CD4-positive, alpha-beta T cell treated with Interleukin-1 beta for 1 hour (primary cell): Measurements from ENCODE around the gene TNS1.
"Not testable (repeated sequence)": the region's sequence is repeated elsewhere in the genome, so short reads cannot be mapped to it uniquely, and the experiment has no call there.

Source experiments
- DNase-seq, 2 donors: peaks; one replicate each; pipeline ENCODE4 v3.0.0-alpha.2; 2020 to 2022

Gene TNS1

GRCh38 chr2:217825469-217826235, 177.1 kb downstream of the TNS1 start:
- no peak for DNase-seq

DNA sequence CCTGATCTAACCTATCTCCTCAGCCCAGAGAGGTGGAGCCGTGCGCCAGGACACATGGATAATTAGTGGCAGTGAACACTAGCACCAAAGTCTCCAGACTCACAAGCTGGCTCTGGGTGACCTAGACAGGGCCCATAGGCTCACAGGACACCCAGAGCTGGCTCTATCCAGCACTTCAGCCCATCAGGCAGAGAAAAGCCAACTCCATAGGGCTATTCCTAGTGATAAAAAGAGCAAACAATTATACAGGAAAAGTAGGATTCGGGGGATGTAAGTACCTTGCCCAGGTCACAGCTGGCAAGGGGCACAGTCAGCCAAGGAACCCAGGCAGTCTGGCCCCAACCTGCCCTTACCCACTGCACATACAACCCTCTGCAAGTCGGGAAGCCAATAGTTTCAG, 178.6 kb downstream of the TNS1 start:
- no peak for DNase-seq

DNA sequence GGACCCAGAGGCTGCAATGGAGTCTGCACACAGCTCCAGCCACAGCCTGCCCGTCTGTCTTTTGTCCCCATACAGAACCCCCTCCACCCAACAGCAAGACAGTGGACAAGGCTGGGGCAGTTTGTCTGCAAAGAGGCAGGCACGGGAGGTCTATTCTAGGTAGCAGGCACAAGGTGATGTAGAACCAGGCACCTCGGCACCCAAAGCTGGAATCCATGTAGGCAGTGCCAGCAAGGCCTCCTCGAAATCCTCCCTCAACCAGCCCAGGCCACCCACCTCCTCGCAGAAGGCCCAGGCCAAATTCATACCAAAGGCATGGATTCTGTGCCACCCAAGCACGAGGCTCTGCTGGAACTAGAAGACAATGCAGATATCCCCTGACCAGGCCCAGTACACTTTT, 179.2 kb downstream of the TNS1 start:
- DNase-seq, result no peak

GRCh38 chr2:217822296-217823252, 180.2 kb downstream of the TNS1 start:
- DNase-seq, result no peak

DNA sequence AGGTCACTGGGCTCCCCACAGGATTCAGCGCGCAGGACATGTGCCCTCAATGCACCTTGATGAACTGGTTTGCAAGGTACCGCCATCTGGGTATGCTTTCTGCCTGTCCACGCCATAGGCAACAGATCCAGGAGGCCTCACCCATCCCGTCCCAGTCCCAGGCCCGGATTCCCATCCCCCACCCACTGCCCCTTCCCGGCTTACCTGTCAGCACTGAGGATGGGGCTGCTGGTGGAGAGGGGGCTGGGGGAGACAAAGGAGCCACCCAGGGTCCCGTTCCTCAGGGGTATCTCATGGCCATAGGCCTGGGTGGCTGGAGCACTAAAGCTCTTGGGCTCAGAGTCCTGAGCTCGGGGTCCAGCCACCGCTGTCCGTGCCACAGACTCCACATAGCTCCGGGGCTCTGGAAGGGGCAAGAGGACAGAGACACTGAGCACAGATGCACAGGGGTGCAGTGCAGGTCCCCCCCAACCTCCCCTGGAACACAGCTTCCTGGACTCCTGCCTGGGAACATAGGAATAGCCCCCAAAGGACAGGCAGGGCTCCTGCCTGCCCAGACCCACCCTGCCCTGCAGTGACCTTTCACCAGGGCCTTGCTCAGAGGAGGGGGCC, 181.2 kb downstream of the TNS1 start:
- DNase-seq, result no peak

DNA sequence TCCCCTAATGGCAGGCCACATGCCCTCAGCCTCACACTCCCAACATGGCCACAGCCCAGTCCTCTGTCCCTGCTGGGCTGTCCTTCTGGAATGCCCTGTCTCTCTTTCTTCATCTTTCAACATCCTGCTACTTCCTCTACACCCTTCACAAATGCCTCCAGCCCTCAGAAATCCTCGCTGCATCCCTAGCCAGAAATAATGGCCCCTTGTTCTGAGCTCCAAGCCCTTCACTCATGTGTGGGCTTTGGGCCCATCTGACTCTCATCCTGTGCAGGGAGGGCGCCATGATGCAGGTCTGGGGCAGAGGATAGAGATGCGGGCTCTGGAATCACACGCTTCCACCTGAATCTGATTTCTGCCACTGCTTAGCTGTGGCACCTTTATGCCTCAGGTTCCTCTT, 181.9 kb downstream of the TNS1 start:
- no peak for DNase-seq

- no peak for DNase-seq
These were observed 182.5 kb downstream of the TNS1 start for GRCh38 chr2:217820091-217820819.

DNA sequence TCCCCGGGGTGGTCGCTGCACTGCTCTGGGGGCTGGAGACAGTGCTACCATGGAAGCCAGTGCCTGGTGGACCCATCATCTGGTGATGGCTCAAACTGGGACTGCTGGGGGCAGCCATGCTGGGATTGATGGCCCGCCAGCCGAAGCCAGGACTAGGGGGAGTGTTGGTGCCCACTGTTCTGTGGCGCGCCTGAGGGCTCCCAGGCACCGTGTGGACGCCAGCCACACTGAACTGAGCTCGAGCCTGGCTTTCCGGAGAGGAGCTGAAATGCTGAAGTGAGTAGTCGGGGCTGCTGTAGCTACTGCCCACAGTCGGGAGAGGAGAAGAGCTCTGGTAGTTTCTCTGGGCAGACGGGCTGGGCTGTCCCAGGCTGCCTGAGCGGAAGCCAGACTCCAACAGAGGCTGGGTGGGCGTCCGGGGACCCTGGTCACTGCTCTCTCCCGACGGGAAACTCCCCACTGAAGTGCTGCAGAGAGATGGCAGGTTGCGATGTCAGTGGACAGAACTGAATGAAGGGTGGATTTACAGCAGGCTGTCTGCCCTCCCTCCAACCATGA, 184.4 kb downstream of the TNS1 start:
- DNase-seq, result no peak

DNA sequence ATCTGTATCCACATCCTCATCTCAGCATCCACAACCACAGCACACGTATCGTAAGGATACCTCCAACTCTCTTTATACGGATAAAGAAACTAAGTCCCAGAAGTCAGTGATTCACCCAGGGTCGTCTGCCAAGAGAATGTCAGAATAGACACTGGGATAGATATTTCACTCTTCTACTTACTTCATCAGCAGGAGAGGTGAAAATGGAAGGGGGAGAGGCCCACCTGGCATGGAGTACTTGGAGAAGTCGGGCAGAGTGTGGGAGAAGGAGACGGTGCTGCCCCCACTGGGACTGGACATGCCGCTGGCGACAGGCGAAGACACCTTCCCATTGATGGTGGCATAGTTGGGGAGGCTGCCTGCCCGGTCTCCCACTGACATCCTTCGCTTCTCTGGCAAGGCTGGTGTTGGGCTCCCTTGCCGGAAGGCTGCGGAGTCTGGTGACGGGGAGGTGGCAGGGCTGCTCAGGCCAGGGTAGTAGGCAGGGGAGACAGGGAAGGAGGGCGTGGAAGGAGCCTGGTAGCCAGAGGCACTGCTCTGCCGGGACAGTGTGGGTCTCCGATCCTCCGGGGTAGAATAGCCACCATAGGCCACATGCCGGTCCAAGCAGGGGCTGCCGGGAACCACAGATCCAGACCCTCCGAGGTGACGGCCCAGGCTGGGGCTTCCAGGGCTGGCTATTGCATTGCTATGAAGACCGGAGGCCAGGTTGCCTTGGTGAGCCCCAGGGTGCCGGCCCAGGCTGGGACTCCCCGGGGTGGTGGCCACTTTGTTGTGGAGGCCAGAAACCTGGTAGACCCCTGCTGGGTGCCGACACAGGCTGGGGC, 185.1 kb downstream of the TNS1 start:
- no peak for DNase-seq

DNA sequence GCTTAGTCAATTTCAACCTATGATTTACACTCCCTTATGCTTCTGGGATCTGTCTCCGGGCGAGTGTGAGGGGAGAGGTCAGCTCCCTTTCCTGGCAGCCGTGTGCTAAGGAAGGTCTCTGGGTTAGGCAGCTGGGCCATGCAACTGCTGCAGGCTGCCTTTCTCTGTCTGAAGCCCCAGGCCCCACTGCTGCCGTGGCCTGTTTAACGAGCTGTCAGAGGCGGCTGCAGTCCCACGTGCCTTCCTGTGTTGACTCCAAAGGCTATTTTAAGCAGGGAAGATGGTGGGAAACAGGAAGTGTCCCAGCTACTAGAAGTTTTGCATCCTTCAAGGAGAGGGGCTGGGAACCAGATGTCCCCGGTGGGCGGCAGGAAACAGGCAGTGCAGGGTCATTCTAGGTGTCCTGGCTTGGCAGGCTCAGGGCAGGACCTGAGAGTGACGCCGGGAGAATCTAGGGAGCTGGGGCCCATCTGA, 186.4 kb downstream of the TNS1 start:
- no peak for DNase-seq

DNA sequence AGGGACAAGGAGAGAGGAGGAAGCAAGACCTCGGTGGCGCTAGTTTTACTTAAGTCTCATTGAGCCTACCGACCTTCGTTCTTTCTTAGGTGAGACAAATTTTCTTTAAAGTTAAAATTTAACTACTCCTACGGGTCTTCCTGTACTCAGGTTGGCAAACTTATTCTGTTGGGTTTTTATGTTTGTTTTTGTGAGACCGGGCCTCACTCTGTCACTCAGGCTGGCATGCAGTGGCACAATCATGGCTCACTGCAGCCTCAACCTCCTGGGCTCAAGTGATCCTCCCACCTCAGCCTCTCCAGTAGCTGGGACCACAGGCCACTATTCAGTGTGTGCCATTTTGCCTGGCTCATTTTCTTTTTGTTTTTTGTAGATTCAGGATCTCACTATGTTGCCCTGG, 189.0 kb downstream of the TNS1 start:
- no peak for DNase-seq

DNA sequence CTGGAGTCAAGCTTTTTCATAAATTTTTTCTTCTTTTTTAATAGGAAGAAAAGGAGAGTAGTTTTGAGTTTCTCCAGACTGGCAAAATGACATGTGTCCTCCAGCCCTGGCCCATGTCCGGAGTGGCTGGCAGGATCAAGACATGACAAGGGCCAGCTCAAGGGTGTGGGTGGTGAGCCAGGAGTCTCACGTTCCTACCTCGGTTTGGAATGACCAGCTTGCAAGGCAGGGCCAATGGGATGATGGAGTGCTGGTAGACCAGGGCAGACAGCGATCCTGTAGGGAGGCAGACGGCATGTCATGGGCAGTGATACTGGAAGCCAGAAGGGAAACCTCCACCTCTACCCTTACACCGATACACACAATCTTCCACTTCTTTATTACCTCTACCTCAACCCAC, 190.6 kb downstream of the TNS1 start:
- no peak for DNase-seq

DNA sequence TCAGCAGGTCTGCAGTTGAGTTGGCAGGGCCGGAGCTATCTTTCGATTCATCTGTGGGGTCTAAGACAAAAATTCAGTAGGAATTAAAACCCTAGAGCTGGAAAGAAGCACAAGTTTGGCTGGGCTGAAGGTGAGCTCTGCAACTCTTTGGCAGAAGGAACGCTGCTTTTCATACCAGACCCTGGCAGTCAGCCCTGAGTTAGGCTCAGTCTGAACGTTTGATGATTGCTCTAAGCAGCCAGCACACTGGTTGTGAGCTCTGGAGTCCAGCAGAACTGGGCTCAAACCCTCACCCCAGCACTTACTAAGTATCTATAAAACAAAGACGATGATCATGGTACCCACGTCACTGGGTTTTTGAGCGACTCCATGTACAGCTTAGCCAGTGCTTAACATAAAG, 192.5 kb downstream of the TNS1 start:
- DNase-seq, result no peak

GRCh38 chr2:217809736-217810135, 193.1 kb downstream of the TNS1 start:
- no peak for DNase-seq

- DNase-seq, result not testable (repeated sequence)
These were observed 193.8 kb downstream of the TNS1 start for GRCh38 chr2:217808967-217809366.

DNA sequence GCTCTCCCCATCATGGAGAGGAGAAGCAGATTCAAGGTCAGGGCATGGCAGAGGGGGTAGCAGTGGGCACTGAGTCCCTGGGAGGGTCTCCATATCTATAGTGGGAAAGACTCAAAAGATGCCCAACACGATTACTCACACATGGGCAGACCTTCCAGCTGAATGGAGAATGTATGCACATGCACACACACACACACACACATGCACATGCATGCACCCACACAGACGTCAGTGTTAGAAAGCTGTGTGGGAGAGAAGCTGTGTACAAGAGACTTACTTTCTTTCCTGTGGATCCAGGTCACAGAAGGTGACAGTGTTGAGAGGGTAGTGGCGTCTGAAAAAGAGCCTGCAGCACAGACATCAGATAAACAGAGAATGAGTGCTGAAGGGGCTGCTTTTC, 194.5 kb downstream of the TNS1 start:
- no peak for DNase-seq

- no peak for DNase-seq
These were observed 195.0 kb downstream of the TNS1 start for GRCh38 chr2:217807753-217808152.

GRCh38 chr2:217807025-217807424, 195.8 kb downstream of the TNS1 start:
- DNase-seq, result no peak

DNA sequence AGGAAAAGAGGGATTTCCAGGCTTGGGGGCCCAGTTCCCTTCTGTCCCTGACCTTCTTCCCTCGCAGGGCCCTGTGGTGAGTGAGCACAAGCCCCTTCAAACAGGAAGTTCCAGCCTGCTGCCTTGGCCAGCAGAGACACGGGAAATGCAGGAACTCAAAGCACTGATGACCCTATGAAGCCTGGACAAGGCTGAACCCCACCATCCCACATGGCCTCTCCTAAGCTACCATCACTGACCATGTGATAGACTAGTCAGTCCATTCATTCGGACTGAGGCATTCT, 196.4 kb downstream of the TNS1 start:
- DNase-seq, result no peak

- DNase-seq, result no peak
These were observed 196.9 kb downstream of the TNS1 start for GRCh38 chr2:217805668-217806481.
